Neural cell (in vitro differentiated cells): ENCODE data around the gene TLE3.

Experiments
- EP300 ChIP-seq: fragments of 450-650 bp; conservative IDR thresholded peaks from 2 replicates; pipeline ENCODE4 v1.6.1; 2014; ENCODE audit warnings: antibody characterized with exemption, mild to moderate bottlenecking, moderate library complexity; ENCODE audit not compliant: poor library complexity, severe bottlenecking
- EZH2 ChIP-seq: fragments of 200-600, 300-800 bp; shearing (Covaris generic), sonication (generic); IDR thresholded peaks from 2 replicates; pipeline ENCODE4 v1.6.1; 2014; ENCODE audit warnings: antibody characterized with exemption, low read length, borderline replicate concordance, mild to moderate bottlenecking; ENCODE audit not compliant: insufficient read depth, poor library complexity, severe bottlenecking
- MXI1 ChIP-seq: fragments of 450-650 bp; conservative IDR thresholded peaks from 2 replicates; pipeline ENCODE4 v1.6.1; 2014; ENCODE audit warnings: antibody characterized with exemption, mild to moderate bottlenecking; ENCODE audit not compliant: poor library complexity, severe bottlenecking
- POLR2AphosphoS5 ChIP-seq: IDR thresholded peaks from 2 replicates; pipeline ENCODE4 v1.6.1; 2012
- RAD21 ChIP-seq: fragments of 450-650 bp; conservative IDR thresholded peaks from 2 replicates; pipeline ENCODE4 v1.6.1; 2014; ENCODE audit warnings: antibody characterized with exemption, mild to moderate bottlenecking, moderate library complexity
- SMC3 ChIP-seq: fragments of 450-650 bp; conservative IDR thresholded peaks from 2 replicates; pipeline ENCODE4 v1.6.1; 2014; ENCODE audit warnings: antibody characterized with exemption, mild to moderate bottlenecking, moderate library complexity; ENCODE audit not compliant: poor library complexity
- TAF1 ChIP-seq: IDR thresholded peaks from 2 replicates; pipeline ENCODE4 v1.6.1; 2012; ENCODE audit warnings: low read depth
- TF ChIP-seq, protein P1 (sequence below): fragments of 450-650 bp; IDR thresholded peaks from 2 replicates; pipeline ENCODE4 v1.5.1; 2014; ENCODE audit warnings: antibody characterized with exemption, mild to moderate bottlenecking, moderate library complexity; ENCODE audit not compliant: poor library complexity, severe bottlenecking
- TF ChIP-seq, protein P2 (sequence below): IDR thresholded peaks from 2 replicates; pipeline ENCODE4 v1.6.1; 2012; ENCODE audit warnings: borderline replicate concordance

DNA sequence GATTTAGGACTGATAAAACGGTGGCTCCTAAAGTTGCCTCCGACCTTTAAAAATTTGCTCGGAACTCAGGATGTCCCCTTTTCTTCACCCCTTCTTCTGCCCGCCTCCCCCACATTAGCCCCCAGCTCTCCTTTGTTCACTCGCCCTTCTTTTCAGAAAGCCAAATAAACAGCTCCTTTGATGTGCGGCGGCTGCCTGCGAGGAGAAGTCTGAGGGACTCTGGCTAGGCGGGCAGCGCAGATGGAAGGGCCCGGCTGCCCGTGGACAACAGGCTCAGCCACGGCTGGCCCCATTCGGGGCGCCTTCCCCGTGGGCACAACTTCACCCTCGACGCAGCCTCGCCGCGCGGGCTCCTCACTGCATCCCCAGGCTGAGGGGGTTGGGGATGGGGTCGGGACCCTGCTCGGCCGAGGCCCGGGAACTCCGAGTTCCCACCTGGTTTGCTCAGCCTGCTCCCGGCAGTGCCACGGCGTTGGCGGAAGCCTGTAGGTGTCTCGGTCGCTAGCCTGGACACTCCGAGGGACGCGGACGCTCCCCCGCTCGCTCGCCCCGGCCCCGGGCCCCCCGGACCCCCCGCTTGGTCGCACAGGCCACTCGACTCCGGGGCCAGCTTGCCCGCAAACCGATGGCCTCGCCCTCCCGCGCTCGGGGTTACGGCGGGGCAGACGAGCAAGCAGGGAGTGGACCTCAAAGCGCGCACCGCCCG, 897 bp upstream of the TLE3 start:
- TF ChIP-seq POLR2AphosphoS5 (no peak), RAD21 (no peak), EZH2 (no peak), EP300 (no peak), TAF1 (no peak), MXI1 (no peak), SMC3 (no peak)
- TF ChIP-seq, protein P1, sequence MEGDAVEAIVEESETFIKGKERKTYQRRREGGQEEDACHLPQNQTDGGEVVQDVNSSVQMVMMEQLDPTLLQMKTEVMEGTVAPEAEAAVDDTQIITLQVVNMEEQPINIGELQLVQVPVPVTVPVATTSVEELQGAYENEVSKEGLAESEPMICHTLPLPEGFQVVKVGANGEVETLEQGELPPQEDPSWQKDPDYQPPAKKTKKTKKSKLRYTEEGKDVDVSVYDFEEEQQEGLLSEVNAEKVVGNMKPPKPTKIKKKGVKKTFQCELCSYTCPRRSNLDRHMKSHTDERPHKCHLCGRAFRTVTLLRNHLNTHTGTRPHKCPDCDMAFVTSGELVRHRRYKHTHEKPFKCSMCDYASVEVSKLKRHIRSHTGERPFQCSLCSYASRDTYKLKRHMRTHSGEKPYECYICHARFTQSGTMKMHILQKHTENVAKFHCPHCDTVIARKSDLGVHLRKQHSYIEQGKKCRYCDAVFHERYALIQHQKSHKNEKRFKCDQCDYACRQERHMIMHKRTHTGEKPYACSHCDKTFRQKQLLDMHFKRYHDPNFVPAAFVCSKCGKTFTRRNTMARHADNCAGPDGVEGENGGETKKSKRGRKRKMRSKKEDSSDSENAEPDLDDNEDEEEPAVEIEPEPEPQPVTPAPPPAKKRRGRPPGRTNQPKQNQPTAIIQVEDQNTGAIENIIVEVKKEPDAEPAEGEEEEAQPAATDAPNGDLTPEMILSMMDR, result no peak
- TF ChIP-seq, protein P2, sequence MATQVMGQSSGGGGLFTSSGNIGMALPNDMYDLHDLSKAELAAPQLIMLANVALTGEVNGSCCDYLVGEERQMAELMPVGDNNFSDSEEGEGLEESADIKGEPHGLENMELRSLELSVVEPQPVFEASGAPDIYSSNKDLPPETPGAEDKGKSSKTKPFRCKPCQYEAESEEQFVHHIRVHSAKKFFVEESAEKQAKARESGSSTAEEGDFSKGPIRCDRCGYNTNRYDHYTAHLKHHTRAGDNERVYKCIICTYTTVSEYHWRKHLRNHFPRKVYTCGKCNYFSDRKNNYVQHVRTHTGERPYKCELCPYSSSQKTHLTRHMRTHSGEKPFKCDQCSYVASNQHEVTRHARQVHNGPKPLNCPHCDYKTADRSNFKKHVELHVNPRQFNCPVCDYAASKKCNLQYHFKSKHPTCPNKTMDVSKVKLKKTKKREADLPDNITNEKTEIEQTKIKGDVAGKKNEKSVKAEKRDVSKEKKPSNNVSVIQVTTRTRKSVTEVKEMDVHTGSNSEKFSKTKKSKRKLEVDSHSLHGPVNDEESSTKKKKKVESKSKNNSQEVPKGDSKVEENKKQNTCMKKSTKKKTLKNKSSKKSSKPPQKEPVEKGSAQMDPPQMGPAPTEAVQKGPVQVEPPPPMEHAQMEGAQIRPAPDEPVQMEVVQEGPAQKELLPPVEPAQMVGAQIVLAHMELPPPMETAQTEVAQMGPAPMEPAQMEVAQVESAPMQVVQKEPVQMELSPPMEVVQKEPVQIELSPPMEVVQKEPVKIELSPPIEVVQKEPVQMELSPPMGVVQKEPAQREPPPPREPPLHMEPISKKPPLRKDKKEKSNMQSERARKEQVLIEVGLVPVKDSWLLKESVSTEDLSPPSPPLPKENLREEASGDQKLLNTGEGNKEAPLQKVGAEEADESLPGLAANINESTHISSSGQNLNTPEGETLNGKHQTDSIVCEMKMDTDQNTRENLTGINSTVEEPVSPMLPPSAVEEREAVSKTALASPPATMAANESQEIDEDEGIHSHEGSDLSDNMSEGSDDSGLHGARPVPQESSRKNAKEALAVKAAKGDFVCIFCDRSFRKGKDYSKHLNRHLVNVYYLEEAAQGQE, result no peak
